HPDE6-E6E7 (cell line): ENCODE data around the gene RAD9A.

ENCODE experiments used
- DNase-seq: peaks from one replicate; pipeline ENCODE4 v3.0.0; 2011; ENCODE audit warnings: missing footprints; ENCODE audit errors: extremely low spot score

Gene RAD9A

DNA sequence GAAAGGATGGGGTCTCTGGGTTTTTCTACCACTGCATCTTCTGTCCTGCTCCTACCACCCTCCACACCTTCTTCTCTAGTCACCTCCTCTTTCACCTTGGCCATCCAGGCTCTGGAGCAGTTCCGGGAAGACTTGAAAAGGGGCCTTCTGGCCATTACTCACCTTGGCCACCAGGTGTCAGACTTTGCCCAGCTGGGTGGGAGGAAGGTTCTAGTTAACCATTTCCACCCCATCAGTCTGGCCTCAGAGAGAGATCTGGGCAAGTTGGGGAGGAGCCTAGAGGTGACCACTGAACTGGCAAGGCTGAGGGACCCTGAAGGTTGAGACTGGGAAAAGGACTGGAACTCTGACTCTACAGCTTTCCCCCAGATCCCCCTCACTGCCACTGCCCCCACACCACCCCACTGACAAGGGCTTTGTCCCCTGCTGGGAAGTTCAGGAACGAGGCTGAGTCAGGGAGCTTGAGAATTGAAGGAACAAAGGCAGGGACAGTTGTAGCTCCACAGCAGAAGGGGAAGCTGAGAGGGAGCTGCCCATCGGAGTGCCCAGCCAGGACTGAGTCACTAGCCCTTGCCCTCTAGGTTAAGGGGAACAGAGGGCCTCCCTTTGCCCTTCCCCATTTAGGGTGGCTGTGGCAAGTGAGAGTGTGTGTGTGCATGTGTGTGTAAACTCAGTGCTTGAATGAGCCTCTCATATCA lies 34.8 kb upstream of the RAD9A start:
- peak; percentile 68 for DNase-seq

GRCh38 chr11:67357831-67358670 lies 33.7 kb upstream of the RAD9A start:
- no peak for DNase-seq

- no peak for DNase-seq
Observed at GRCh38 chr11:67364169-67364568, 27.6 kb upstream of the RAD9A start.

GRCh38 chr11:67364783-67365722 lies 26.7 kb upstream of the RAD9A start:
- no peak for DNase-seq

DNA sequence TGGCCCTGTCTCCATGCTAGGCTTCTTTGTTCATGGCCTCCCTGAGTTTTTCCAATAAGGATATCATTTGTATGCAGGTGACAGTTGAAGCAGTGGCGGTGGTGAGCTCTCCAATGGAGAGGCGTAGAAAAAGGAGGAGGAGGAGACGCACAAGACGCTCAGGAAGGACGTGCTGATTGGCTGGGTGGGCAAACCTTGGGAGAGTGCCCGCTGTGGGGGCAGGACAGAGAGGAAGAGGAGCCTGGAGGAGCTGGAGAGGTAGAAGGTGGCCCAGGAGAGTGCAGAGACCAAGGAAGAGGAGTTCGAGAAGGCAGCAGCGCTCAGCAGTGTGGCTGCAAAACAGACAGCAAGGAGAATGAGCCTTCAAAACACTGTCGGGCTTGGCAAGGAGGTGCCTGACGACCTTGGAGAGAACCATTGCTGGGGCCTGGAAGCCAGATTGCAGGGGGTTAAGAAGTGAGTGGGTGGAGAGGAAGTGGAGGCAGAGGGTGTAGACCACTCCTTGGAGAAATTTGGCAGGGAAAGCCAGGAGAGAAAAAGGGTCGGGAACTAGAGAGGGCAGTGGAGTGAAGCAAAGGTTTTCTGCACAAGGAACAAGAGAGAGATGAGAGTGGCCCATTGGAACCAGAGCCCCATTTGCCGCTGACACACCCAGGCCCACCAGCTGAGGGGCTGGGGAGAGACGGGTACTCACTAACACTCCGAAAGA lies 25.9 kb upstream of the RAD9A start:
- DNase-seq = no peak

- DNase-seq = no peak
Observed at GRCh38 chr11:67366546-67366945, 25.2 kb upstream of the RAD9A start.

- DNase-seq = no peak
Observed at GRCh38 chr11:67366961-67367760, 24.6 kb upstream of the RAD9A start.

- DNase-seq = no peak
Observed at GRCh38 chr11:67367761-67368227, 24.0 kb upstream of the RAD9A start.

DNA sequence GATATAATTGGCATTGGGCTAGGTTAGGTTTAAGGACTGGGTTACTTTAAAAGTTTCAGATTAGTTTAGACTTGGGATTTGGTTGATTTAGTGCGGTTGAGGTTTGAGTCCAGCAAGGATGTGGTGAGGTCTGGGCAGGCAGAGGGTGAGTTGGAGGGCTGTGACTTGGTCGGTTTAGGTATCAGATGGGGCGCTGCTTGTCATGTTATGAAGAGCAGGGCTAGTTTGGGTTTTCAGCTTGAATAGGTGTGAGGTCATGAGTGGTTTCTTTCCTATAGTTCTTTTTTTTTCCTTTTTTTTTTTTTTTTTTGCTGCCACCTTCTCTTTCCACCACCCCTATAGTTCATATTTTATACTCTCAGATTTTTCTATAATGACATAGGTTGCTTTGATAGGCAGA lies 23.2 kb upstream of the RAD9A start:
- no peak for DNase-seq

GRCh38 chr11:67369275-67369674 lies 22.5 kb upstream of the RAD9A start:
- no peak for DNase-seq

DNA sequence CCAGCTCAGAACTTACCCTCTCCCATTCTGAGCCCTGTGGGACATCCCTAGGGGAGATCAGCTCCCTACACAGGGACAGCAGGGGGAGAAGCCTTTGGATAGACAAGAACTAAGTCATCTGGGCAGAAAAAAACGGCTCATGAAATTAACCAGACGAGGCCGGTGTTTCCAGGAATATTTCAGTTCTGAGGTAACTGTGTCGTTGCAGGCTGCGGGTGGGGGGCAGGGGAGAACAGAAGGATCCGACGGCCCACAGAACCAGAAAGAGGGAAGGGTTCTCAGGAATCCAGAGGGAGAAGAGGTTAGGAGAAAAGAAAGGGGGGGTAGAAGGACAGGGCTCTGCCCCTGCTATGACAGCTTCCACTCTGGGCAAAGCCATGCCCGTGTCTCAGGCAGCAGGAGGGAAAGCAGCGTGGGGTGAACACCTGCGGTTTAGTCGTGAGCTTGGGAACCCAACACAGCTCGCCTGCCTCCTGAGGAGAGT lies 21.9 kb upstream of the RAD9A start:
- no peak for DNase-seq

- DNase-seq = no peak
Observed at GRCh38 chr11:67370351-67371076, 21.3 kb upstream of the RAD9A start.

- DNase-seq = no peak
Observed at GRCh38 chr11:67371189-67371910, 20.4 kb upstream of the RAD9A start.

DNA sequence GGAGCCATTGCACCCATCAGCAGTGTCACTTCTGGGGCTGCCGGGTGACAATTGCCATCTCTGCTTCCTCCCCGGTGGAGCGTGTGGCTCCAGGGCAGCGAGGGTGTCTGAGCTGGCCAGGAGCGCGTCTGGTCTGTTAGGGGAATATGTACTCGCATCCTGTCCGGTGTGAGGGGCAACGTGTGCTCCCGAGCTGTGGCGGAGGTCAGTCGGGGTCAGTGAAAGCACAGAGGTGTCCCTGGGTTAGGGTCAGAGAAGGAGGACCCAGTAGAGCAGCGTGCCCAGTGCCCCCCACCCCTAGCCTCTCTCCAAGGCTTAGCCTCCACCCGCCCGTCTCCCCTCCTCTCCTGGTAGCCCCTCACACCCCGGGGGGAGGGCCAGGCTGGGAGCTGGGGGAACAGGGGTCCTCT lies 19.9 kb upstream of the RAD9A start:
- no peak for DNase-seq

GRCh38 chr11:67372321-67372992 lies 19.3 kb upstream of the RAD9A start:
- DNase-seq = no peak

- no peak for DNase-seq
Observed at GRCh38 chr11:67372993-67373647, 18.7 kb upstream of the RAD9A start, which contains the start of gene CLCF1. CLCF1 (minus strand) TSS chr11:67373598; CDS start chr11:67373539, 59 bp downstream.

- peak; percentile 91 for DNase-seq
Observed at GRCh38 chr11:67373648-67374570, 17.9 kb upstream of the RAD9A start.
